A204.1 (cell line): Measurements from ENCODE around the gene ADD1.

Source experiments
- FAIRE-seq: peaks from 2 replicates; lab custom pipeline; 2012; peaks lifted over from hg19 to GRCh38; lab: Jason Lieb, UNC

Gene ADD1

DNA sequence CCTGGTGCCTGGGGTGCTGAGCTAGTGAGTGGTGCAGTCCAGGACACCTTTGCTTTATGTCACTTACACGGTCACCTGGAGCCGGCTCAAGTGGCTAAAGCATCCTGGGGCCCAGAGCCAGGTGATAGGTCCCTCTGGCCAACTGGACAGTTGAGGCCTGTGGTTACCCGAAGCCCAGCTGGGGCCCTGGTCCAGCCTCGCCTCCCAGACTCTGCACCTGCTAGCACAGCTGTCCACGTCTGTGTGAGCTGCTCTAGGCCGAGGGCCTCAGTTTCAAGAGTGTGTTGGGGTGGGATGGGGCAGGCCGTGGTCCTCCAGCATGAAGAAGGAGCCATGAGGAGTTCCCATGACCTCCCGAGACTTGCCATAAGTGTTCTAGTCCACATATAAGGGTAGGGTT is 7.7 kb upstream of the ADD1 start:
- no peak for FAIRE-seq

DNA sequence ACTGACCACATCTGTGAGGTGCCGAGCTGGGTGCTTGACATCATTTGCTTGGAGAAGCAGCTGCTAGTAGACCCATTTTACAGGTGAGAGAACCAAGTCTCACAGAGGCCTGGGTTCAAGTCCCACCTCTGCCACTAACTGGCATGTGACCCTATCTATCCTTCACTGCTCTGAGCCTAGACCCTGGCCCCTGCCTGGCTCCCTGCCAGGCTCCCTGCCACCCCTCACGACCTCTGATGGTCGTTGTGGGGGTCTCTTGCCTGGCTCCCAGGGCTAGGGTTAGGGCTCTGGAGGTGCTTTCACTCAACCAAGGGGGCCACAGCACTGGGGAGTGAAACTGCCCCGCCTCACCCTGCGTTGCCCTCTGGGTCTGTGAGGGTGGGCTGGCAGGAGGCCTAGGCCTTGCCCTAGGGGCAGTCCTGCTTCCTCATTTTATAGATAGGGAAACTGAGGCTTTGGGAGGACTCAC is 7.2 kb upstream of the ADD1 start:
- FAIRE-seq, result no peak

DNA sequence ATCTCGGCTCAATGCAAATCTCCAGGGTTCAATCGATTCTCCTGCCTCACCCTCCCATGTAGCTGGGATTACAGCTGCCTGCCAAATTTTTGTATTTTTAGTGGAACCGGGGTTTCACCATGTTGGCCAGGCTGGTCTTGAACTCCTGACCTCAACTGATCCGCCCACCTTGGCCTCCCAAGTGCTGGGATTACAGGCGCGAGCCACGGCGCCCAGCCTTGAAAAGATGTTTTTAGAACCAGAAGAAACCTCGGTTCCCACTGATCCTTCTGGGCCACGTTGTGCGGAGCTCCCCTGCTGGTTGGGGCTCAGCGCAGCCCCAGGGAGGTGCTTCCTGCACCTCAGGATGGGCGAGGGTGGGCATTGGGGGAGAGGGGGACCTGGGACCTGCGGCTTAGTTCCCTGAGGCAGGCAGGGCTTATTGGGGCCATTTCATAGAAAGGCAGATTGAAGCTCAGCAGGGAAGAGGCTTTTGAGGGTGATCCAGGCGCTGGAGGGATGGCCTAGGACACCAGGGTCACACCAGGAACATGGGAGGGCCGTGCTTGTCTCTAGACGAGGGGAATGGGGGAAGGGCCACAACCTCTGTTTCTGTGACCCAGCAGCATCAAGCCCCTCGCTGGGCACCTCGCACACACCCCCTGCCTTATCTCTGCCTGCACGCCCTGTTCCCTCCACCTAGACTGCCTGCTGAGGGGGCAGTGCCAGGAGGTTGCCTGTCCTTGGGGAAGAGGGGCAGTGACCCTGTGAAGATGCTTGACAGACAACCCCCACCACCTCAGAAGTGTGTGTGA is 6.3 kb upstream of the ADD1 start:
- no peak for FAIRE-seq

DNA sequence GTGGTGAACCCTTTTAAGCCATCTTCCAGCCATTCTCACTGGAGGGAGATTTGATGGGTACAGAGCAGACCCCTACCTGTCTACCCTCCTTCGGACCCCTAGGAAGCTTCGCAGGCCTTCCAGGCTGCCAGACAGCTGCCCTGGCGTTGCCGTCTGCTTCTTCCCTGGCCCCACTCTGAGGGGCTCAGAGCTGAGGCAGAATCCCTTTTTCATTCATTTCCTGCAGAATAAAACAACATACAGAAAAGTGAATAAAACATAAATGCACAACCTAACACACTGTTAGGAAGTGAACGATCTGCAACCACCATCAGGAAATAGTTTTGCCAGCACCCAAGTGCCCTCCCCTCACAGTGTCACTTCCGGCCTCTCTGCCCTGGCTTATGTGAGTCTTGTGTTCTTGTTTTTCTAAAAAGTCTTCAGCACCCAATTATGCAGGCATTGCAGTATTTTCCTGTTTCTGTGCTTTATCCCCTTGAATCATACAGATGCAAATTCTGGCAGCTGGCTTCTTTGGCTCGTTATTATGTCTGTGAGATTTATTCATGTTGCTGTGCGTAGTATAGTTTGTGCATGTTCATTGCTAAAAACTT is 5.6 kb upstream of the ADD1 start:
- no peak for FAIRE-seq

DNA sequence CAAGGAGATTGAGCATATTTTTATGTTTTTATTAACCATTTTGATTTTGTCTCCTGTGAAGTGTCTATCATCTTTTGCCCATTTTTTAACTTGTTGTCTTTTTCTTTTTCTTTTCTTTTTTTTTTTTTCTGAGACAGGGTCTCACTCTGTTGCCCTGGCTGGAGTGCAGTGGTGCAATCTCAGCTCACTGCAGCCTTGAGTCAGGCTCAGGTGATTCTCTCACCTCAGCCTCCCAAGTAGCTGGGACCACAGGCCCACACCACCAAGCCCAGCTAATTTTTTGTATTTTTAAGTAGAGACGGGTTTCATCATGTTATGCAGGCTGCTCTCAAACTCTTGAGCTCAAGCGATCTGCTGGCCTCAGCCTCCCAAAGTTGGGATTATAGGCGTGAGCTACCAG is 4.6 kb upstream of the ADD1 start:
- no peak for FAIRE-seq

DNA sequence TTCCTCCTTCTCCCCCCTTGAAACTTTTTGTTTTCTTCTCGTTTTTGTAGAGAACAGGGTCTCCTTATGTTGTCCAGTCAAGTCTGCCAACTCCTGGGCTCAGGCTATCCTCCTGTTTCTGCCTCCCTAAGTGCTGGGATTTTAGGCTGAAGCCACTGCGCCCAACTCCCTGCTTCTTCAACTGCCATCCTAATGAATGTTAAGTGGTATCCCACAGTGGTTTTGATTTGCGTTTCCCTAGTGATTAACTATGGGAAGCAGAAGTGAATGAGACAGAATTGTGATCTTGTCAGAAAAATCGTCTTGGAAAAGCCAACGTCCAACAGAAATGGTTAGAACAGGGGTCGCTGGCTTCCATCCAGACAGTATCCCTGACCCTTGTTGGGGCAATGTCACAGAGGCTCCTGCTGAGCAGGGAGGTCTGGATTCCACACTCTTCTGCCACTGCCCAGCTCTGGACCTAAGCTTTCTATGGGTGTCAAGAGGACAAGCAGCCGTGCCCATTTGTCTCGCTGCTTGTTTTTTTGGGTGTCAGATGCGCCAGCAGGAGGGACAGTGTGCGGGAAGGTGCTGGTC is 869 bp upstream of the ADD1 start:
- FAIRE-seq, result no peak

DNA sequence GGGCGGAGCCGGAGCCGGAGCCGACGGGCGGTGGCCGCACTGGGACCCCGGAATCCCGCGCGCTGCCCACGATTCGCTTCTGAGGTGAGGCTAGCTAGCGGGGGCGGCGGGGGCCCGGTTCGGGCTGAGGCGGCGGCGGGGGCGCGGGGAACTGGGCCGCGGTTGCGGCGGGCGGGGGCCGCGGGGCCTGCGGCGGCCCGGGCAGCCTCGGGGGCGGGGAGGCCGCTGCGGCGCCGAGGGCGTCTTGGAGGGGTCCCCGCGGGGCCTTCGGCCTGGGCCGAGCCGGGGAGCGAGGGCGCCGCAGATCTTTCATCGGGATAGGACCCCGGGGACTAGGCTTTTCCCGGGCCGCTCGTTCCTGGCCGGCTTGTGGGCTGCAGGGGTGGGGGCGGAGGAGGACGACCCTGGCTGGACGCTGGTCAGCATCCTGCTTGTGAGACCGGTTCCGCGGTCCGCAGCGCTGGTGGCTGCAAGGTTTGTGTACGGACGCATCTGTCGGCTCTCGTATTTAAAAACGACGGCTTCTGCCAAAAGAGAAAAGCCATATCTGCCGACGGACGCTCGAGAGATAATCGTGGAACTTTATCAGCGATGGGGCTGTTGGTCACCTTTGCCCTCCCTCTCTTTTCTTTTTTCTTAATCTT is 419 bp downstream of the ADD1 start:
- FAIRE-seq, result no peak

DNA sequence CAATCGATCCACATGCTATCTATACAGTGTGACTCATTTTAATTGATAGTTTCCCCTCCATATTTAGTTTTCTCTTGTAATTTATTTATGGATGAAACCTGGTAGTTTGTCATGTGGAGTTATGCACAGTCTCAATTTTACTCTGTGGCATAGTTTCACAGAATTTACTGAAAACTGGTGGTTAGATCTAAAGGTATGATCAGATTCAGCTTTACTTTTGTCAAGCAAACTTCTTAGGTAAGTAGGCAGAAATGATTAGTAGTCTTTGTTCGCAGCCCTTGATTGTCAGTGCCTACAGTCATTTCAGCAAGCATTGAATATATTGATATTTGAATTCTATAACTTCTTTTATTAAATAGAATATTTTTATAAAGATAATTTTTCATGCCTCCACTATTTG is 2.5 kb downstream of the ADD1 start:
- no peak for FAIRE-seq

DNA sequence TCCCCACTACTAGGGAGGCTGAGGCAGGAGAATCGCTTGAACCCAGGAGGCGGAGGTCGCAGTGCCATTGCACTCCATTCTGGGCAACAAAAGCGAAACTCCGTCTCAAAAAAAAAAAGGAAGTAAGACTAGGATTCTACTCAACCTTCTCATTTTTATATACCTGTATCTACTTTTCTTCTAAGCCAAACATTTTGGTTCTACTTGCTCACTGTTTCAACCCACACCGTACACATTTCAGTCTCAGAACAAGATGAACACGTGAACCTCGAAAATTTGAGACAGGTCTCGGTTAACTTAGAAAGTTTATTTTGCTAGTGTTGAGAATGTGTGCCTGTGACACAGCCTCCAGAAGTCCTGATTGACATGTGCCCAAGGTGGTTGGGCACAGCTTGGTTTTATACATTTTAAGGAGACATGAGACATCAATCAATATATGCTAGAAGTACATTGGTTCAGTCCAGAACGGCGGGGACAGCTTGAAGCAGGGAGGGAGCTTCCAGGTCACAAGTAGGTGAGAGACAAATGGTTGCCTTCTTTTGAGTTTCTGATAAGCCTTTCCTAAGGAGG is 3.7 kb downstream of the ADD1 start:
- no peak for FAIRE-seq

DNA sequence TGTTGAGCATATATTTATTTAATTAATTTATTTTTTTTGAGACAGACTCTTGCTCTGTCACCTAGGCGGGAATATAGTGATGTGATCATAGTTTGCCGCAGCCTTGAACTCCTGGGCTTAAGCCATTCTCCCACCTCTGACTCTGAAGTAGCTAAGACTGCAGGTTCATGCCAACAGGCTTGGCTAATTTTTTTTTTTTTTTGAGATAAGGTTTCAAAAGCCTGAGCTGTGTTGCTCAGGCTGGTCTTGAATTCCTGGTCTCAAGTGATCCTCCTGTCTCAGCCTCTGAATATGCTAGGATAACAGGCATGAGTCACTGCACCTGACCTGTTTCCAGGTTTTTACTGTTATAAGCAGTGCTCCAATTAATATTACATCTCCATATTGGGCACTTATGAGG is 4.8 kb downstream of the ADD1 start:
- no peak for FAIRE-seq

DNA sequence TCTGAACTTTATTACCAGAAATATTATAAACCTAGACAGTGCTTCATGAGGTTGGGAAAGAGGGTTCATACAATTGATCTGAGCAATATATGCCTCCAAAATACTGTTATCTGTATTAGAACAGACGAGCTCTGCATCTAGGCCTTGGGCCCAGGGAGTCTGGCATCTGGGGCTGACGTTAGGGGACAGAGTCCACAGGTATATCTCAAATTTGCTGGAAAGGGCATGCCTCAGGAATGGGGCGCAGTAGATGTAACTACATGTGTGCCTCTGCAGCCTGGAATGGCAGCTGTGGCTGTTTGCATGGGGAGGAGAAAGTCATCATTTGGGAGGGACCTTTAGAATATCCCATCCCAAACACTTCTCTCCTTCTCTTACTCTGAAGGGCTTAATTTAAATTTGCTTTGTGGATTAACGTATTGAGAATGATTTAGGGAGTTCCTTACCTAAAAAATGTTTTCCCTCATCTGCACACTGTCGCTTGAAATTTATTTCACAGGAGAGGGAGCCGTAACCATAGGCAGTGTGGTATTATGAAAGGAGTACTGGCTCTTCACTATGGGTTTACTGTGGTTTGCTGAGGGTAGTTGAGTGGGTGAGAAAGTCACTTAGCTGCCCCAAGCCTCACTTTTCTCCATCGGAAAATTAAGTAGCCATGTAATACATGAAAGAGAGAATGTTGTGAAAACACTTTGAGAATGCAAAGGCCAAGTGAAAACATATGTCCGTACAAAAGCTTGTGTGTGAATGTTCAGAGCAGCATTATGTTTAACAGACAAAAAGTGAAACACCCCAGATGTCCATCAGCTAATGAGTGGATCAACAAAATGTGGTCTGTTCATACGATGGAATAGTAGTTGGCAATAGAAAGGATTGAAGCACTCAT is 5.9 kb downstream of the ADD1 start:
- FAIRE-seq, result no peak

DNA sequence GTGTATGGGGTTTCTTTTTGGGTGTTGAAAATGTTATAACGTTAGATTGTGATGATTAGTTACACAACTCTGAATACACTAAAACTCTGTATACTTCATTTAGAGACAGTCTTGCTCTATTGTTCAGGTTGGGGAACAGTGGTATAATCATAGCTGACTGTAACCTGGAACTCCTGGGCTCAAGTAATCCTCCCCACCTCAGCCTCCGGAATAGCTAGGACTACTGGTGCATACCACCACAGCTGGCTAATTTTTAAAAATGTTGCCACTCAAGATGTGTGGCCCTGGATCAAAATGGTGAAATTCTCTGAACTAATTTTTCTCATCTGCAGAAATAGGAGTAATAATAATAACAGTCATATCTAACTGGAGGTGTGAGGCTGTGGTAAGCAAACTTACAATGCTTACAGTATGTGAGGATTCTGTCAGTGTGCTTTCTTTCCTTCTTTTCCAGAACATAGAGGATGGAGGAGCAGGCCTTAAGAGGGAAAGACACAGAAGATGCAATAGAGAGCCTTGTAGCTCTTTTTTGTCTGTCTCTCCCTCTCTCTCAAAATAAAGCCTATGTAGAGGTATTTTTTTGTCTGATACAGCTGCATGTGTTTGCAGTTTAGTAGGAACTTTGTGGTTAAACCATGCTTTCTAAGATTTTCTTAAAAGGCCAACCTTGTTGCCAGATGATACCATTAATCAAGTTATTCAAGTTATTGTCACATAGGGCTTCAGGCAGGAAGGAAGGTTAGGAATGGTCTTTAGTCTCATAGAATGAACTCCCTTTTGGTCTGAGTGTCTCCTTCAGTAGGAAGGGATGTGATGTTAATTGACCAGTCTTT is 7.5 kb downstream of the ADD1 start:
- FAIRE-seq, result no peak

DNA sequence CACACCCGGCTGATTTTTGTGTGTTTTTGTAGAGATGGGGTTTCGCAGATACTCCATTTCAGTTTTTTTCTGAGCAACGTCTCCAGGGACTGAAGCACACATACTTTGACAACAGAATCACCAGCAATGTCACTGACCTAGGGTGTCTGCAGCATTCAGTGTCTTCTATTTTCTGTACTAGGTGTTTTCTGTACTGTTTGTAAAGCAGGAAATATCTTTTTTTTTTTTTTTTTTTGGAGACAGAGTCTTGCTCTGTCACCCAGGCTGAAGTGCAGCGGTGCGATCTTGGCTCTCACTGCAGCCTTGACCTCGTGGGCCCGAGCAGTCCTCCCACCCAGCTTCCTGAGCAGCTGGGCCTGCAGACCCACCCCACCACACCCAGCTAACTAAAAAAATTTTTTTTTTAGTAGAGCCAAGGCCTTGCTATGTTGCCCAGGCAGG is 8.9 kb downstream of the ADD1 start:
- no peak for FAIRE-seq

DNA sequence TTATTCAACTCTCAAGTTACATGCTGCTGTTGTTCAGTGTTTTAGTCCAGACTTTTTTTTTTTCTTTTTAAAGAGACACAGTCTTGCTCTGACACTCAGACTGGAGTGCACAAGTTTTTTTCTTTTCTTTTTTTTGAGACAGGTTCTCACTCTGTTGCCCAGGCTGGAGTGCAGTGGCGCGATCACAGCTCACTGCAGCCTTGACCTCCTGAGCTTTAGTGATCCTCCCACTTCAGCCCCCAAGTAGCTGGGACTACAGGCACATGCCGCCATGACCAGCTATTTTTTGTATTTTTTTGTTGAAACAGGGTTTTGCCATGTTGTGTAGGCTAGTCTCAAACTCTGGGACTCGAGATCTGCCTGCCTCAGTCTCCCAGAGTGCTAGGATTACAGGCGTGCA is 11.9 kb downstream of the ADD1 start:
- no peak for FAIRE-seq

DNA sequence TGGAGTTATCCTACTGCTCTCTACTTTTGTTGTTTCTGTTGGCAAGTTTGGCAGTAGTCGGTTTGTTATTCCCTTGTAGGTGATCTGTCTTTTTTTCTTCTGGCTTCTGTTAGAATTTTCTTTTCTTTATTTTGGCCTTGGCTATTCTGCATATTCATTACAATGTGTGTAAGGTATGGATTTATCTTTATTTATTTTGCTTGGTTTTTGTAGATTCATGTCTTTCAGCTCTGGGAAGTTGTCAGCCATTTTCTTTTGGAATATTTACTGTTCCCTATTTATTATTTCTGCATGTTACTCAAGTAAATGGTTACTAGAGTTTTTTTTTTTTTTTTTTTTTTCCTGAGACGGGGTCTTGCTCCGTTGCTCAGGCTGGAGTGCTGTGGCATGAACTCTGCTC is 12.6 kb downstream of the ADD1 start:
- FAIRE-seq, result no peak

DNA sequence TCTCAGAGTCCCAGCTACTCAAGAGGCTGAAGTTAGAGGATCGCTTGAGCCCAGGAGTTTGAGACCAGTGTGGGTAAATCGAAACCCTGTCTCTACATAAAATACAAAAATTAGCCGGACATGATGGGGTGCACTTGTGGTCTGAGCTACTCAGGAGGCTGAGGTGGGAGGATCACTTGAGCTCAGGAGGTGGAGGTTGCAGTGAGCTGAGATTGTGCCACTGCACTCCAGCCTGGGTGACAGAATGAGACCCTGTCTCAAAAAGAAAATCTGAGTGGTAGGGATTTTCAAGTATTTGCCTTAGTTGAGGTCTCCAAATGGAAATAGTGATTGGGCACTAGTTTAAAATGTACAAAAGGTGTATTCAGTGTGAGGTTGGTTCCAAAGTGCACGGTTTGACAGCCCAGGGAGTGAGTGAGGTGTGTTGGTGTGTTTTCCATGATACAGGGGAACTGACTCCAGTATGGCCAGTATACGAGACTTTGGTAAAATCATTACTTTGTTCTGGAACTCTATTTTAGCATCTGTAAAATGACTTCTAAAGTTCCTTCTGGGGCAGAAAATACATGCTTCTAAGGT is 13.8 kb downstream of the ADD1 start:
- FAIRE-seq, result no peak

DNA sequence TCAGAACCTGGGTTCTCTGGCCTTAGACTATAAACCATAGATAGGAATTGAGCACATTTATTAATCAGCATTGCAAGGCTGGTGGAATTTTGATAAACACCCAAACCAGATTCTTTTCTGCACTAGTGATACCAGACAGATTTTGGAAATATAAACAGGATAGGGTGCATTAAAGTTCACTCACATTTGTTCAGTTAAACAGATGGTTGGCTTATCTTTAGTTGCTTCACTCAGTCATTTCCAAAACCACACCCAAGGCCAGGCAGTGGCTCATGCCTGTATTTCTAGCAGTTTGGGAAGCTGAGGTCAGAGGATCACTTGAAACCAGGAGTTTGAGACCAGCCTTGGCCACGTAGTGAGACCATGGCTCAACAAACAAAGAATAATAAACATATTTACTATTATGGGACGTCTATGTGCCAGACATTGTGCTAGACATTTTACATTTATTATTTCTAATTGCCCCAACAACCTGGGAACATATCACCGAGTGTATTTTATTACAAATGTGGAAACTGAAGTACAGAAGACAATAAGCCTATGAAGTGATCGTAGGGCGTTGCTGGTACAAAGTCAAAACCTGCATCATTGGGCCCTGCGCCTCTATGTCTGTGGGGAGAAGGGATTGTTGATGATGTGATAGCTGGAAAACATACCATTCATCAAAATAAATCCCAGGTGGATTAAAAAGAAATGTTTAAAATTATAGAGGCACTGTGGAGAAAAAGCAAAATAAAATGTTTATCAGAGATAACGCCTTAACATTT is 15.0 kb downstream of the ADD1 start:
- FAIRE-seq, result no peak

DNA sequence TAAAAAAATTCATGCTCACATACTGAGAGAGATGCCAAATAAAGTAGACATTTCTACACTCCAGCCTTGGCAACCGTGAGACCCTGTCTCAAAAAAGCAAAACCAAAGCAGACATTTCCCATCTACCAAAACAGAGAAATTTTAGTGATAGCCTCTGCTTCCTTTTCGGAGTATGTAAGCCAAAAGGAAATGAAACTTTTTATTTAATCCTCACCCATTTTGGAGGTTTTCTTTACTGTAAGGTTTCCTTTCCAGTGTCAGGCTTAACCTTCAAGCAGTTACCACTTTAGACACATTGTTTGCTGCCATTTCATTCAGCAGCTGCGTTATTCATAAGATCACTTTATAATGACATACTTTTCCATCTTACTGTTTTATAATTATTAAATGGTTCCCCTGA is 15.9 kb downstream of the ADD1 start:
- no peak for FAIRE-seq

DNA sequence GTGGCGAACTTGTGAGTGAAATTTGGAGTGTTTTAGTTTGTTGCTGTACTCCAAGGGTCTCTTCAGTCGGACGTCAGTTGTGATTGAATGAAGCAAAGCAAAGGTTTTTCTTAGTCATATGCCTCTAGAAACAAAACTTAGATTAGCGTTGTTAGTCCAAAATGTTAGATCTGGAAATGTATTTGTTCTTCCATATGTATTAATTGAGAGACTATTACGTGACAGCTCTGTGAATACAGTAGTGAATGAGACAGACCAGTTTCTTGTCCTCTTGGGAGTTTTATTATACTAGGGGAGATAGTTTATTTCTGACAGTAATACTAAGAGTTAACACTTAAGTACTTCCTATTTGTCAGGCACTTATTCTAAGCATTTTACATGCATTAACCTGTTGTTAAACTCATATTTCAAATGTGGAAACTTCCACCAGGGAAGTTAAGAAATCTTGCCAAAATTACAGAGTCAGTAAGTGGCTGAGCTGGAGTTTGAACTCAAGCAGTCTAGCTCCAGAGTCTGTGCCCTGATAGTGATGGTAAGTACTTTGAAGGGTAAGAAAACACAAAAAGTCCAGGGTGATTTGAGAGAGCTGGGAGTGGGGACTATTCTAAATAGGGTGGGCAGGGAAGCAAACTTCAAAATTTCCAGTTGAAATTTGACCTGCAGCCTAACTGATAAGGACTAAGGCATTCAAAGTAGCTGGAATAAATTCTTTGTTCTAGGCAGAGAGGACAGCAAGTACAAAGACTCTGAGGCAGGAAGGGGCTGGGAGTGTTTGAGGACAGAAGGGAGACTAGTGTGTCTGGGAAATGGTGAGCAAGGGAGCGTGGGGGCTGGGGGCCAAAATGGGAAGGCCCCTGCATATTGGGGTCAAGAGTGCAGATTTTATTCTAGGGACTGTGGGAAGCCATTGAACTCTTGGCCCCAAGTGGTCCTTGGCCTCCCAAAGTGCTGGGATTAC is 17.0 kb downstream of the ADD1 start:
- no peak for FAIRE-seq
